Fibroblast of lung (primary cell): ENCODE data around the gene CSNK1D.

Experiments used
- CTCF ChIP-seq, 2 donors: IDR thresholded peaks in 1 of 2; conservative IDR thresholded peaks in 1 of 2; 1 replicate in 1 of 2; 2 replicates in 1 of 2; pipeline ENCODE4 v1.5.1; 2011 to 2012; ENCODE audit warnings: low read length in 2 of 2, control low read depth in 1 of 2, inconsistent platforms in 1 of 2, low read depth in 1 of 2, mild to moderate bottlenecking in 1 of 2
- EZH2 ChIP-seq: IDR thresholded peaks from 2 replicates; pipeline ENCODE4 v1.5.1; 2012; ENCODE audit warnings: low read length, control low read depth, mild to moderate bottlenecking; ENCODE audit errors: missing control alignments

- TF ChIP-seq CTCF (conservative IDR thresholded peaks at IDR 0.05 in 1 of 2, IDR thresholded peaks at IDR 0.05 in 1 of 2; ENCODE audit: low read depth in 1 of 2, low read length in 2 of 2) (no peak), EZH2 (no peak)
Observed at GRCh38 chr17:82217530-82218204, 55.8 kb downstream of the CSNK1D start.
